GM20431 (cell line): Measurements from ENCODE around the gene CBFA2T2.
"Not testable (repeated sequence)": the region's sequence is repeated elsewhere in the genome, so short reads cannot be mapped to it uniquely, and the experiment has no call there.

Experiments used
- in situ Hi-C: fragments of 300-500 bp; cut with MseI, MboI; formaldehyde crosslinking; loops from one replicate; pipeline ENCODE4 v1.15.0; 2020; ENCODE audit warnings: low sequenced_read_pairs; ENCODE audit not compliant: unreplicated experiment

CBFA2T2 gene

DNA sequence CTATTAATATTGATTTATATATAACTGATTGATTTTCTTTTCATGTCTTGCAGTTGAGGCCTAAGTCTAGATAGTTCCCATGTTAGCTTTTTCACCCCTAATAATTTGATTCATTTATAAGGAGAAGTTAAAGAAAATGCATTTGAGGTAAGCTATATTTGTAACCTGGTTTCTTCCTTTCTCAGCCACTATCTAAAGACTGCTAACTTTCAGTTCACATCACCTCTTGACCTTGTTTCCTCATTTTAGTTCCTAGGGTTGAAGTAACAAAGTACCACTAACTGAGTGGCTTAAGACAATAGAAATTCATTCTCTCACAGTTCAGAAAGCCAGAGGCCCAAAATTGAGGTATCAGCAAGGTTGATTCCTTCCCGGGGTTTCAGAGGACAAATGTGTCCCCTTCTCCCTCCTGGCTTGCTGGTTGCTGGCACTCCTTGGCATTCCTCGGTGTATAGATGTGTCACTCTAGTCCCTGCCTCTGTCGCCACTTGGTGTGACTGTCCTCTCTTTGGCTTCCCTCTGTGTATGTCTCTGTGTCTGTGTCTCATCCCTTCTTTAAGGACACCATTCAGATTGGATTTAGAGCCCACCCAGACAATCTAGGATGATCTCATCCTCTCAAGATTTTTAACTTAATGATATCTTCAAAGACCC is 116.3 kb downstream of the CBFA2T2 start:
- in situ Hi-C loops, result no loop called here

DNA sequence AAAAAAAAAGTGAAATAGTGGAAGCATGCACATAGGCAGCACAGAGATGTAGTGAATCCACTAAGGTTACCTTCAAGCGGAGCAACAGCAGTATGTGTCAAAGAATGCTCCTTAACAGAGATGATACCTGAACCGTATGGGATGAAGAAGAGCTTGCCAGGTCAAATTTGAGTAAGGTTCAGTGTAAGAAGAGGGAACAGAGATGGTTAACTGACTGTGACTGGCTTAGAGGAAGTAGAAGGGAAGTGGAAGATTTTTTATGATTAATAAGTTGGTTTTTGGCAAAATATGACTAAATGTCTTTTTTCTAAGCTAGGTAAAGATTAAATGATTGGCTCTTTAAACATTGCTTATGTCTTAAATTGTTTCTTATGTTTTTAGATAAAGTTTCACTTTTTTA is 119.6 kb downstream of the CBFA2T2 start:
- in situ Hi-C loops, result no loop called here

- in situ Hi-C loops, result no loop called here
Measured at GRCh38 chr20:33611106-33611505, 121.2 kb downstream of the CBFA2T2 start.

DNA sequence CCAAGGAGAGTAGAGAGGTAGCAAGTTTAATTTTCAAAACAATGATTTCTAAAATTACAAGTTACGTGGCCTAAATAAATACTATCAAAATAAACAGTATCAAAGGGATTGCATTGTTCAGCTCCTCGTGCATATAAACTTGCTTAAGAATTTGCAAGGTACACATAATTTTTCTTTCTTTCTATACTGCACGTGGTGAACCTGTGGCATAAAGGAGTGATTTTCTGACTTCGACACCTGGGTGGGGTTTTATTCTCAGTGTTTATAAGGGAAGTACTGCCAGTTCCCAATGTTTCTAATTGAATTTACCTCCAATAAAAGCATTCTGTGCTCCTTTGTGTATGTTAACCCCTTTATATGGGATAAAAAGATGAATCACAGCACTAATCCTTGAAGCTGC is 122.1 kb downstream of the CBFA2T2 start:
- in situ Hi-C loops, result no loop called here

GRCh38 chr20:33621717-33622400 is 132.0 kb downstream of the CBFA2T2 start:
- in situ Hi-C loops, result no loop called here

- in situ Hi-C loops, result no loop called here
Measured at GRCh38 chr20:33622705-33623365, 132.9 kb downstream of the CBFA2T2 start.

DNA sequence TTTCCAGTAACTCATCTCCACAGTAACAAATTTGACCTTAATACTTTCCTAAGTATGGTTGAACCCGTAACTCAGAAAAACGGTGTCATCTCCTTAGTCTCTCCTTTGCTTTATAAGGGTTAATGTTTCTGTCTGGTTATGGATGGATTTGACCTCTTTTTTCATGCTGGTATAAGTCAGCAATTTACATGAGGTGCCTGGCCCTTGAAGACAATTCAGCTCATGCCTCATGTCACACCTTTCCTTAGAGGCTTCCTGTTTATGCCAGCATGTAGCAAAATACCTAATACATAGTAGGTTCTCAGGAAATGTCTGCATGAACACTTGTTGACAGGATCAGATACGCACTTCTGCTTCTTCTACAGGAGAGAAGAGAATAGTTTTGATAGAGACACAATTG is 134.5 kb downstream of the CBFA2T2 start:
- in situ Hi-C loops, result no loop called here

- in situ Hi-C loops, result no loop called here
Measured at GRCh38 chr20:33626190-33626589, 136.3 kb downstream of the CBFA2T2 start.

DNA sequence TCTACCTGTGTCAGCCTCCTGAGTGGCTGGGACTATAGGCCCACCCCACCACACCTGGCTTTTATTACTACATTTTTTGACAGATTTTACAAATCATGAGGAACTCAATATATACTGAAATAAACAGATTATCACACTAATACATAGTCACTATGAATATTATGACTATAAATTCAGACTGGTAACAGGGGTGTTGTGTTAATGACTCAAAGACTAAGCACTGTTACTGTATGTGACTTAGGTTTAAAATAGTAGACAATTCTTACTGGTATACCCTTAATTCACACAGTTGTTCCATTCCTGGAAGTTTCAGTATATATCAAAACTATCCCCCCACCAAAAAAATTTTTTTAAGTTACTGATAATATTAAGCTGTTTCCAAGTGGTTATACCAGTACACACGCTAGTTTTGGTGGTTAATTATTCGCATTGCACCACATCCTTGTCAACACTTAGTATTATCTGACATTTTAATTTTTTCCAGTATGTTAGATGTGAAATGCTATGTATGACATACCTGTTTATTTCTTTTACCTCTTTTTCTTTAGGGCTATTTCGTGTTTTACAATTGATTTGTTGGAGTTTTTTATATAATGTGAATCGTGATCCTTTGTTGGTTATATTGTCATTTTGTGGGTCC is 137.8 kb downstream of the CBFA2T2 start:
- in situ Hi-C loops, result no loop called here

- in situ Hi-C loops, result no loop called here
Measured at GRCh38 chr20:33629533-33629932, 139.6 kb downstream of the CBFA2T2 start.

DNA sequence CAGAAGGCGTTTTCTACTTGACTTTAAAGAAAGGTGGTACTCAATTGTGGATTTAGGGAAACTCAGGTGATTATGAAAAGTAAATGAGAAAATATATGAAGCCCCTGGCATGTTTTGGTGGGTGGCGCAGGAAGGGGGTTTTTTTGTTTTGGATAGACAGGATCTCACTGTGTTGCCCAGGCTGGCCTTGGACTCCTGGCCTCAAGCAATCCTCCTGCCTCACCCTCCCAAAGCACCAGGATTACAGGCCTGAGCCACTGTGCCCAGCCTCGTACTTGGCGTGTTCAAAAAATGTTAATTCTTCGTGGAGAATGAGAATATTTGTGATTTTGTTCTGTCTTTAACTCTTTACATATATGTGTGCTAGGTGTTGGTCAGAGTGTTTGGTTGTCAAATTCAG is 140.1 kb downstream of the CBFA2T2 start:
- in situ Hi-C loops, result no loop called here

DNA sequence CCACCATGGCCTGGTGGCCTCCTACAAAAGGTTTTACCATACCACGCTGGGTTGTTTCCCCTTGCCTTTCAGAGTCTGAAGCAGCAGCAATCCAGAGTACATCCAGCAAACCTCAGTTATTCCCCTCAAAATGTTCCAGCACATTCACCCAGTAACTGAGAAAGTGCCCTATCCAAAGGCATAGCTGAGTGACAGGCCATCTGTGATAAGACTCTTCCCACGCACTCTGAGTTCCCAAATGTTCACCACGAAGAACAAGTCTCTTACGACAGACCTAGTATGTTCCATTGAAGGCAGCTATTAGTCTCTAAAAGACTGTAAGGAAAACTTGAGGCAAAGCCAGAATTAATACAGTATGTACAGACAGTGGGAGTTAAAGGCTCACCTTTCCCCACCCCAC is 140.6 kb downstream of the CBFA2T2 start:
- in situ Hi-C loops, result no loop called here

GRCh38 chr20:33631910-33632309 is 142.0 kb downstream of the CBFA2T2 start:
- in situ Hi-C loops, result not testable (repeated sequence)

- in situ Hi-C loops, result no loop called here
Measured at GRCh38 chr20:33635341-33635740, 145.4 kb downstream of the CBFA2T2 start.

DNA sequence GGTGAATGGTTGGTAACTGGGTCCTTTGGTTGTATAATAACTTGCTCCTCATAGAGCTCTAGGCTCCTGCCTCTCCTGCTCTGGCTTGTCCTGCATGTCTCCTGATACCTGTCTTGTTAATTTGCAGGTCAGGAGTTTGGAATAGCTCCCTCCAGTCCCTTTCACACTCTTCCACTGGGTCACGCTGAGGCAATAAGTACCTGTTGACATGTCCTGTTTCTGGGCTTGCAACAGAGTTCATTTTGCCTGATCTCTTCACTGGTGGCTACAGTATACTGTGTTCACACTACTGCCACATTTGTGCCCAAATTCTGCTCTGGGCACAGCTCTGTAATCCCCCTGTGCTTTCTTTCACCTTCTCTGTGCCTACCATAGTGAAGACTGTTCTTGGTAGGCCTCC is 146.9 kb downstream of the CBFA2T2 start:
- in situ Hi-C loops, result no loop called here

DNA sequence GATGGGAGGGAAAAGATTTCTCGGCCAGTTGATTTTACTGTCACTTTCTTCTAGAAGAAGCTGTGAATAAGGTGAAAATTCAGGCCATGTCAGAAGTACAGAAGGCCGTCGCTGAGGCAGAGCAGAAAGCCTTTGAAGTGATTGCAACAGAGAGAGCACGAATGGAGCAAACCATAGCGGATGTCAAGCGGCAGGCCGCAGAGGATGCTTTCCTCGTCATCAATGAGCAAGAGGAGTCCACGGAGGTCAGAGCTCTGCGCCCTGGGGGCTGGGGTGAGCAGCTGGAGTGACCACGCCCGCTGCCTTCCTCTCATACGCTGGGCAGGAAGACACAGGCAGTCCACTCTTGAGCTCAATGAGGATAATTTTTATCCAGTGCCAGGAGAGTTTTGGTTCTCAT is 150.4 kb downstream of the CBFA2T2 start:
- in situ Hi-C loops, result no loop called here

DNA sequence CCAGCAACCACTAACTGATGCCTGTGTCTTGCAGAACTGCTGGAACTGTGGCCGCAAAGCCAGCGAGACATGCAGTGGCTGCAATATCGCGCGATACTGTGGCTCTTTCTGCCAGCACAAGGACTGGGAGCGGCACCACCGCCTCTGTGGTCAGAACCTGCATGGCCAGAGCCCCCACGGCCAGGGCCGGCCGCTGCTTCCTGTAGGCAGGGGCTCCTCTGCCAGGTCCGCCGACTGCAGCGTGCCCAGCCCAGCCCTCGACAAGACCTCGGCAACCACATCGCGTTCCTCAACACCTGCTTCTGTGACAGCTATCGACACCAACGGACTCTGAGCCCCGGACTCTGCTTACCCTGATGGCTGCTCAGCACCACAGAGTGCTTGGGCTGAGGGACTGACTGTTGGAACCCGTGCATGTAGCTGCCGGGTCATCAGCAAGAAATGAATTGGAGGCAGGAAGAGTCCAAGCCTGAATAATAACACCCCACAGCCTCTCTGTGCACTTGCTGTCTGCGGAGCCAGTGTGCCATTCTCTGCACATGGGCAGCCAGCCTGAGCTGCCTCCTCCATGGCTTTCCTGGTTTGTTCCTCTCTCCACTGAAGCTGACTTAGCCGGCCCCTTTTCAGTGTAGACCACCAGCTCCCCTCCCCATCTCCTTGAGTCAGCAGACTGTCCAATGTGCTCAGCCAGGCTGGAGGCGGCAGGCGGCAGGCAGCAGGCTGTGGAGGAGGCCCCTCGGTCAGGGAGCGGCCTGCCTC is 154.6 kb downstream of the CBFA2T2 start:
- in situ Hi-C loops, result no loop called here

DNA sequence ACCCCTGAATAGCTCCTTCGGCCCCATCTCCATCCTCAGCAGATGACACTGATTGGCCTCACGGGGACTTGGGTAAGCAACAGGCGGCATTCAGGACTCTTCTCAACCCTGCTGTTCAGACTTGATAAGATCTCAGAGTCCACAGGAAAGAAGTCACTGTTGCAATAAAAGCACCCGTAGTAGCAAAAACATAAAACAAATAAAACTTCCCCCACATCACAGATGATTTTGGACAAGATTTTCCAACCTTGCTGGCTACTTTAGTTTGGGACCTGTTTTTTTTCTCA is 155.1 kb downstream of the CBFA2T2 start:
- in situ Hi-C loops, result no loop called here

DNA sequence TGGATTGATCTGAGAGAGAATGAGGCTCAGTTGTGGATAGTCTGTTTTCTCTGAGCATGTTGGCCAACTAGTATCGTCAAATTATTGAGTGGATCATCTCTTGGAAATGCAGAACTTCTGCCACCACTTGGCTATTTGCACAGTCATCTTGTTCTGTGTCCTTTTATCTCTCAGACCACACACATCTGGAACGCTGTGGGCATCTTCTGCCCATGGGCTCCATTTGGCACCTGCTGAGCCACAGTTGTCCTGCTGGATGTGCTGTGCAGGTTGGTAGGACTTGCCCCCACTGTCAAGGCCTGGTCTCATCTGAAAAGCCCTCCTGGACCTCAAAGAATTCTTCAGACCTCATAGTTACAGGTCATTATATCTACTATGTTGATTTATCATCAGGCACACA is 155.5 kb downstream of the CBFA2T2 start:
- in situ Hi-C loops, result no loop called here

DNA sequence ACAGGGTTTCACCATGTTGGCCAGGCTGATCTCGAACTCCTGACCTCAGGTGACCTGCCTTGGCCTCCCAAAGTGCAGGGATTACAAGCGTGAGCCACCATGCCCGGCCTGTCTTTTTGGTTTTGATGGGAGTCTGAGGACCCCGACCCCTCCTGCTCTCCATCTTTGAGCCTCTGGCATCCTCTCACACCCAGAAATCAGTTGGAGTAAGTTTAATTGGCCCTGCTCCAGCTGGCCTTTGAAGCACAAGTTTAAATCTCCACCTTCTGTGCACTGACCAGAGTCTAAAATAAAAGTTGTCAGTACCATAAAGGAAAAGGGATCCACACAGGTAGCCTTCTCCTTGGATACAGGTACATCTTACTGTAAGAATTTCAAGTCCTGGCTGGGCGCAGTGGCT is 156.3 kb downstream of the CBFA2T2 start:
- in situ Hi-C loops, result no loop called here
